DND-41 (cell line): ENCODE results near the gene RAB6B.

Experiments used
- ATAC-seq: fragments of 200-7000 bp; cut with Tn5 transposase; 3 replicates; pipeline ENCODE4 v1.9.1; 2021; ENCODE audit warnings: low read depth; ENCODE audit not compliant: insufficient read depth
- DNase-seq: peaks from one replicate; pipeline ENCODE4 v3.0.0-alpha.2; 2020
- H2AFZ ChIP-seq: 2 replicates; pipeline ENCODE4 v1.6.0; 2012; ENCODE audit warnings: low read depth, low read length
- H3K27ac ChIP-seq: 2 replicates; pipeline ENCODE4 v1.5.1; 2012; ENCODE audit warnings: low read length, inconsistent platforms
- H3K27me3 ChIP-seq: fragments of 200-600 bp; sonication (generic); 2 replicates; pipeline ENCODE4 v1.6.0; 2012; ENCODE audit warnings: low read length, mild to moderate bottlenecking, inconsistent platforms; ENCODE audit not compliant: insufficient read depth, poor library complexity
- H3K36me3 ChIP-seq: 2 replicates; pipeline ENCODE4 v1.5.1; 2012; ENCODE audit warnings: low read length, inconsistent platforms; ENCODE audit not compliant: insufficient read depth
- H3K4me1 ChIP-seq: 2 replicates; pipeline ENCODE4 v1.5.1; 2012; ENCODE audit warnings: mild to moderate bottlenecking, low read length; ENCODE audit not compliant: insufficient read depth
- H3K4me2 ChIP-seq: 2 replicates; pipeline ENCODE4 v1.6.0; 2012; ENCODE audit warnings: mild to moderate bottlenecking, moderate library complexity, low read length, inconsistent platforms; ENCODE audit not compliant: insufficient read depth
- H3K4me3 ChIP-seq, 2 experiments: fragments of 200-600 bp in 1 of 2; shearing (Covaris generic) in 1 of 2; 2 replicates each; pipeline ENCODE4 v1.5.1; 2012 to 2016; ENCODE audit warnings: inconsistent platforms in 2 of 2, low read length in 2 of 2, mild to moderate bottlenecking in 2 of 2, low read depth in 1 of 2, moderate library complexity in 1 of 2
- H3K79me2 ChIP-seq: 2 replicates; pipeline ENCODE4 v1.6.0; 2012; ENCODE audit warnings: low read length, inconsistent platforms; ENCODE audit not compliant: insufficient read depth
- H3K9ac ChIP-seq: 2 replicates; pipeline ENCODE4 v1.6.0; 2012; ENCODE audit warnings: low read depth, mild to moderate bottlenecking, inconsistent platforms, low read length, moderate library complexity
- H3K9me3 ChIP-seq: 2 replicates; pipeline ENCODE4 v1.5.1; 2012; ENCODE audit warnings: low read length, moderate library complexity, mild to moderate bottlenecking, inconsistent platforms; ENCODE audit not compliant: insufficient read depth, severe bottlenecking
- H4K20me1 ChIP-seq: 2 replicates; pipeline ENCODE4 v1.6.0; 2012; ENCODE audit warnings: low read length; ENCODE audit not compliant: insufficient read depth
- CTCF ChIP-seq: IDR thresholded peaks from 2 replicates; pipeline ENCODE4 v1.5.1; 2012; ENCODE audit warnings: borderline replicate concordance, low read length, moderate library complexity, mild to moderate bottlenecking; ENCODE audit not compliant: poor library complexity, severe bottlenecking; ENCODE audit errors: extremely low read depth
- EZH2 ChIP-seq: IDR thresholded peaks from 3 replicates; pipeline ENCODE4 v1.6.1; 2012; ENCODE audit warnings: borderline replicate concordance, low read depth, mild to moderate bottlenecking, moderate library complexity, low read length, inconsistent platforms; ENCODE audit not compliant: severe bottlenecking

RAB6B gene

GRCh38 chr3:133899311-133899710 is 3.6 kb upstream of the RAB6B start:
- H3K36me3 ChIP-seq: no peaks in the 10 kb centered on the region
- DNase-seq (no peak), ATAC-seq (no peak)
- no peaks in the 10 kb centered on the region for H3K27me3 ChIP-seq
- TF ChIP-seq CTCF: no peak
- no peak for TF ChIP-seq EZH2
- no peaks in the 10 kb centered on the region for H4K20me1 ChIP-seq
- H3K4me3 ChIP-seq: no peak overlapping the region
- H3K4me1 ChIP-seq: no peaks in the 10 kb centered on the region
- H3K79me2 ChIP-seq: no peaks in the 10 kb centered on the region
- H3K4me2 ChIP-seq: no peak overlapping the region
- H2AFZ ChIP-seq: no peak overlapping the region
- H3K27ac ChIP-seq: no peak overlapping the region
- H3K9ac ChIP-seq: no peak overlapping the region
- no peaks in the 10 kb centered on the region for H3K9me3 ChIP-seq

- TF ChIP-seq CTCF (no peak), EZH2 (no peak)
- DNase-seq (no peak), ATAC-seq (no peak)
- Histone ChIP-seq H3K36me3 (no peaks in the 10 kb centered on the region), H3K4me2 (no peak overlapping the region), H3K27ac (no peak overlapping the region), H3K27me3 (no peaks in the 10 kb centered on the region), H3K9me3 (no peaks in the 10 kb centered on the region), H3K9ac (no peak overlapping the region), H3K4me1 (no peaks in the 10 kb centered on the region), H3K79me2 (no peaks in the 10 kb centered on the region), H4K20me1 (no peaks in the 10 kb centered on the region), H3K4me3 (no peak overlapping the region), H2AFZ (no peak overlapping the region)
These were observed 1.9 kb upstream of the RAB6B start for GRCh38 chr3:133897547-133897946.

- Histone ChIP-seq H3K79me2 (no peaks in the 10 kb centered on the region), H3K4me3 (no peak overlapping the region), H3K9me3 (no peaks in the 10 kb centered on the region), H3K4me2 (no peak overlapping the region), H3K27ac (no peak overlapping the region), H2AFZ (no peak overlapping the region; the same call in 1 of the 2 replicates), H4K20me1 (no peaks in the 10 kb centered on the region), H3K36me3 (no peaks in the 10 kb centered on the region), H3K4me1 (no peaks in the 10 kb centered on the region), H3K27me3 (no peaks in the 10 kb centered on the region), H3K9ac (no peak overlapping the region)
- no peak for DNase-seq
- TF ChIP-seq EZH2 (no peak), CTCF (no peak)
- ATAC-seq: no peak
These were observed 500 bp upstream of the RAB6B start for GRCh38 chr3:133896002-133896761.
